HEK293T (cell line): ENCODE results near the gene SGMS1.

Experiments used
- CTCF ChIA-PET: fragments of 350-600 bp; formaldehyde crosslinking; extraction: SDS; loops from one replicate; lab custom pipeline; 2021; ENCODE audit warnings: antibody characterized with exemption, inconsistent platforms; lab: Yijun Ruan, JAX
- POLR2A ChIA-PET: fragments of 350-600 bp; formaldehyde crosslinking; extraction: SDS; loops from one replicate; lab custom pipeline; 2020; ENCODE audit warnings: antibody characterized with exemption, inconsistent platforms; lab: Yijun Ruan, JAX
- DNase-seq: peaks from one replicate; pipeline ENCODE4 v3.0.0; 2012; ENCODE audit warnings: mixed read lengths; ENCODE audit errors: extremely low spot score
- ARNT ChIP-seq: fragments of 450-650 bp; IDR thresholded peaks from 2 replicates; pipeline ENCODE4 v1.6.1; 2017; ENCODE audit warnings: mild to moderate bottlenecking
- BHLHE40 ChIP-seq: fragments of 450-650 bp; IDR thresholded peaks from 2 replicates; pipeline ENCODE4 v1.6.1; 2016; ENCODE audit warnings: mild to moderate bottlenecking, moderate library complexity, borderline replicate concordance
- CTBP1 ChIP-seq: fragments of 450-650 bp; IDR thresholded peaks from 2 replicates; pipeline ENCODE4 v1.6.1; 2016; ENCODE audit warnings: borderline replicate concordance
- ELF4 ChIP-seq: fragments of 450-650 bp; IDR thresholded peaks from 2 replicates; pipeline ENCODE4 v1.6.1; 2017; ENCODE audit warnings: antibody characterized with exemption
- FOXA1 ChIP-seq: fragments of 450-650 bp; IDR thresholded peaks from 2 replicates; pipeline ENCODE4 v1.6.1; 2016; ENCODE audit warnings: mild to moderate bottlenecking
- FOXK2 ChIP-seq: fragments of 450-650 bp; IDR thresholded peaks from 2 replicates; pipeline ENCODE4 v1.6.1; 2016; ENCODE audit warnings: mild to moderate bottlenecking
- FOXM1 ChIP-seq: fragments of 450-650 bp; IDR thresholded peaks from 2 replicates; pipeline ENCODE4 v1.6.1; 2017; ENCODE audit warnings: mild to moderate bottlenecking, borderline replicate concordance
- HDGF ChIP-seq: fragments of 450-650 bp; IDR thresholded peaks from 2 replicates; pipeline ENCODE4 v1.6.1; 2017; ENCODE audit warnings: antibody characterized with exemption, borderline replicate concordance
- L3MBTL2 ChIP-seq: fragments of 450-650 bp; conservative IDR thresholded peaks from 2 replicates; pipeline ENCODE4 v1.6.1; 2016; ENCODE audit warnings: mild to moderate bottlenecking
- LEF1 ChIP-seq: fragments of 450-650 bp; IDR thresholded peaks from 2 replicates; pipeline ENCODE4 v1.6.1; 2017; ENCODE audit warnings: mild to moderate bottlenecking, borderline replicate concordance
- NFRKB ChIP-seq: fragments of 450-650 bp; IDR thresholded peaks from 2 replicates; pipeline ENCODE4 v1.6.1; 2016; ENCODE audit warnings: mild to moderate bottlenecking, moderate library complexity
- PKNOX1 ChIP-seq: fragments of 450-650 bp; IDR thresholded peaks from 2 replicates; pipeline ENCODE4 v1.6.1; 2016
- SP1 ChIP-seq: fragments of 450-650 bp; IDR thresholded peaks from 2 replicates; pipeline ENCODE4 v1.6.1; 2017
- SUZ12 ChIP-seq: fragments of 450-650 bp; IDR thresholded peaks from 2 replicates; pipeline ENCODE4 v1.6.1; 2016; ENCODE audit warnings: mild to moderate bottlenecking
- TARDBP ChIP-seq: fragments of 450-650 bp; IDR thresholded peaks from 2 replicates; pipeline ENCODE4 v1.6.1; 2016
- ZNF384 ChIP-seq: fragments of 450-650 bp; IDR thresholded peaks from 2 replicates; pipeline ENCODE4 v1.6.1; 2016

The SGMS1 gene

GRCh38 chr10:50582046-50582445 lies 41.7 kb downstream of the SGMS1 start:
- CTCF ChIA-PET, result no interaction called here
- no peak for TF ChIP-seq FOXK2
- TF ChIP-seq TARDBP, result no peak
- TF ChIP-seq SUZ12, result no peak
- no peak for TF ChIP-seq PKNOX1
- no peak for TF ChIP-seq HDGF
- no peak for DNase-seq
- POLR2A ChIA-PET, result no interaction called here

- POLR2A ChIA-PET, result no interaction called here
- no peak for TF ChIP-seq ZNF384
- no peak for TF ChIP-seq FOXK2
- no peak for TF ChIP-seq BHLHE40
- TF ChIP-seq ELF4, result no peak
- TF ChIP-seq FOXM1, result no peak
- TF ChIP-seq TARDBP, result no peak
- no peak for TF ChIP-seq SUZ12
- no peak for TF ChIP-seq FOXA1
- TF ChIP-seq HDGF, result no peak
- no peak for TF ChIP-seq CTBP1
- TF ChIP-seq LEF1, result no peak
- no peak for TF ChIP-seq NFRKB
- no peak for TF ChIP-seq ARNT
- no peak for TF ChIP-seq PKNOX1
- no peak for TF ChIP-seq L3MBTL2
- no peak for TF ChIP-seq SP1
- no peak for DNase-seq
- CTCF ChIA-PET, result no interaction called here
Measured at GRCh38 chr10:50580262-50580891, 43.4 kb downstream of the SGMS1 start.

- ChIA-PET POLR2A (interaction anchor here (1.4 kb wide), 1 partner anchor 45 kb away, joined by 4 read pairs; no protein-coding TSS in a partner anchor), CTCF (no interaction called here)
- TF ChIP-seq FOXA1 (no peak), PKNOX1 (no peak)
- no peak for DNase-seq
Measured at GRCh38 chr10:50579491-50580261, 44.1 kb downstream of the SGMS1 start.

- no peak for DNase-seq
- ChIA-PET CTCF (no interaction called here), POLR2A (interaction anchor here (1.4 kb wide), 1 partner anchor 46 kb away, joined by 4 read pairs; no protein-coding TSS in a partner anchor)
- TF ChIP-seq PKNOX1 (no peak), L3MBTL2 (no peak), FOXA1 (no peak), BHLHE40 (no peak), NFRKB (no peak), ELF4 (no peak), SUZ12 (no peak), SP1 (no peak), FOXK2 (no peak), ZNF384 (no peak), ARNT (no peak), TARDBP (no peak), LEF1 (no peak)
Measured at GRCh38 chr10:50578949-50579348, 44.8 kb downstream of the SGMS1 start.

- no peak for TF ChIP-seq L3MBTL2
- TF ChIP-seq LEF1, result no peak
- no peak for TF ChIP-seq SUZ12
- TF ChIP-seq NFRKB, result no peak
- no peak for TF ChIP-seq FOXM1
- no peak for TF ChIP-seq TARDBP
- TF ChIP-seq ZNF384, result no peak
- no peak for TF ChIP-seq FOXK2
- TF ChIP-seq CTBP1, result no peak
- no peak for TF ChIP-seq HDGF
- no peak for TF ChIP-seq PKNOX1
- no peak for TF ChIP-seq ARNT
- no peak for TF ChIP-seq SP1
- ChIA-PET POLR2A (interaction anchor here (1.0 kb wide), 1 partner anchor 47 kb away, joined by 5 read pairs; no protein-coding TSS in a partner anchor), CTCF (interaction anchor here (0.8 to 1.1 kb wide), 2 partner anchors 36 to 76 kb away, joined by 3 to 5 read pairs; no protein-coding TSS in a partner anchor)
- DNase-seq, result no peak
Measured at GRCh38 chr10:50577681-50578350, 45.9 kb downstream of the SGMS1 start.
